ENCODE results near the gene POU2F2. TPM values are rescaled to one million over a fixed set of nuclear protein-coding genes. Genes with fewer than 3 reads are reported as not detected.

The POU2F2 gene
- total and polyA plus RNA-seq, 9 donors: 0.52 to 4.3 (median 1.2) TPM; not detected in 1

DNA sequence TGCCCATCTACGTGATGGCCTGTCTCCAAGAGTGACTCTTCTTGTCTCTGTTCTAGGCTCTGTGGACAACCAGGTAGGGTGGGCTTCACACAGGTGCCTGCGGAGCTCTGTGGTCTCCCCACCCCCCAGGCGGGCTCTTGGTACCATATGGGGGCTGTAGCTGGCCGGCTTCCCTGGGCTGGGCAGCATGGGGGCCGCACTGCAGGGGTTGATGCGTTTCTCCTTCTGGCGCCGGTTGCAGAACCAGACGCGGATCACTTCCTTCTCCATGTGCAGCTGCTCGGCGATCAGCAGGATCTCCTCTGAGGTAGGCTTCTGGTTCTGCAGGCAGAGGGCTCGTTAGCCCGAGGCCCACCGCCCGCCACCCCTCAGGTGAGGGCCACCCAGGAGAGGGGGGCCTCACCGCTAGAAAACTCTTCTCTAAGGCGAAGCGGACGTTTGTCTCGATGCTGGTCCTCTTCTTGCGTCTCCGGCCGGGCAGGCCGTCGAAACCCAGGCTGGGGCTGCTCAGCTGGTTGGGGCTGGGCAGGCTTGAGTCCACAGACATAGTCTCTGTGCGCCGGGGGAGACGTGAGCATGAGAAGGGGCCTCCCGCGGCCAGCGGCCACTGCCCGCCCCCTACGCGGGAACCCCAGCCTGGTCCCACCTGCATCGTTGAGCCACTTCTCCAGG is 37.0 kb downstream of the POU2F2 start:
- no peak for DNase-seq
- H3K4me3 ChIP-seq: no peak overlapping the region
- no peaks in the 10 kb centered on the region for H3K36me3 ChIP-seq
- TF ChIP-seq POLR2A (IDR thresholded peaks at IDR 0.05) (no peak), EP300 (IDR thresholded peaks at IDR 0.05) (no peak)
- TF ChIP-seq, protein P1, sequence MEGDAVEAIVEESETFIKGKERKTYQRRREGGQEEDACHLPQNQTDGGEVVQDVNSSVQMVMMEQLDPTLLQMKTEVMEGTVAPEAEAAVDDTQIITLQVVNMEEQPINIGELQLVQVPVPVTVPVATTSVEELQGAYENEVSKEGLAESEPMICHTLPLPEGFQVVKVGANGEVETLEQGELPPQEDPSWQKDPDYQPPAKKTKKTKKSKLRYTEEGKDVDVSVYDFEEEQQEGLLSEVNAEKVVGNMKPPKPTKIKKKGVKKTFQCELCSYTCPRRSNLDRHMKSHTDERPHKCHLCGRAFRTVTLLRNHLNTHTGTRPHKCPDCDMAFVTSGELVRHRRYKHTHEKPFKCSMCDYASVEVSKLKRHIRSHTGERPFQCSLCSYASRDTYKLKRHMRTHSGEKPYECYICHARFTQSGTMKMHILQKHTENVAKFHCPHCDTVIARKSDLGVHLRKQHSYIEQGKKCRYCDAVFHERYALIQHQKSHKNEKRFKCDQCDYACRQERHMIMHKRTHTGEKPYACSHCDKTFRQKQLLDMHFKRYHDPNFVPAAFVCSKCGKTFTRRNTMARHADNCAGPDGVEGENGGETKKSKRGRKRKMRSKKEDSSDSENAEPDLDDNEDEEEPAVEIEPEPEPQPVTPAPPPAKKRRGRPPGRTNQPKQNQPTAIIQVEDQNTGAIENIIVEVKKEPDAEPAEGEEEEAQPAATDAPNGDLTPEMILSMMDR (IDR thresholded peaks at IDR 0.05): no peak
- H3K4me1 ChIP-seq (ENCODE audit: insufficient read depth): no peaks in the 10 kb centered on the region
- no peak overlapping the region for H3K27ac ChIP-seq
- WGBS, 3 donors: 72 to 81% (median 80%) methylated on average over 35 to 36 of the region's 36 CpGs
- intact Hi-C loops (cut with DNase I): no loop called here
- no peaks in the 10 kb centered on the region for H3K9me3 ChIP-seq
- no peaks in the 10 kb centered on the region for H3K27me3 ChIP-seq

DNA sequence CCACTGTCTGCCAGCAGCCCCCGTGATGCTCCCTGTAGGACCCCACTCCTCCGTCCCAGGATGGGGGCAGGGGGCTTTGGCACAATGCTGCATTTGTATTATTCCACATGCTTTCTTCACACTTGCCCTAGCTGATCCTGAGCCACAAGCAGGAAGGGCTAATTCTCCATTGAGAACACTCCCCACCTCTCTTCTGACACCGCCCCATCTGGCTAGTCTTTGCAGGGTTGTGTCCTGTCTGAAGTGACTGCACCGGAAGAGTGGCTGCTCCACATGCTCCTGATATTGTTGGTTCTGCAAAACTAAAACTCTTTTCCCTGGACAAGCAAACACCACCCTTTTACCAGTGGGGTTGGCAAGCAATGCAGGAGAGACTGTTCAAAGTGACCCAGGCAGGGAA is 38.3 kb downstream of the POU2F2 start:
- 57 to 71% (median 61%) methylated on average over 4 of the region's 4 CpGs for WGBS, 3 donors
- intact Hi-C loops (cut with DNase I): no loop called here
- Histone ChIP-seq H3K4me3 (no peak overlapping the region), H3K27ac (no peak overlapping the region), H3K36me3 (no peaks in the 10 kb centered on the region), H3K27me3 (no peaks in the 10 kb centered on the region), H3K9me3 (no peaks in the 10 kb centered on the region), H3K4me1 (ENCODE audit: insufficient read depth) (peaks cover under 1% of the 10 kb centered on the region)
- DNase-seq: no peak
- no peak for TF ChIP-seq EP300 (IDR thresholded peaks at IDR 0.05)
- TF ChIP-seq, protein P1 (IDR thresholded peaks at IDR 0.05): no peak
- no peak for TF ChIP-seq POLR2A (IDR thresholded peaks at IDR 0.05)

DNA sequence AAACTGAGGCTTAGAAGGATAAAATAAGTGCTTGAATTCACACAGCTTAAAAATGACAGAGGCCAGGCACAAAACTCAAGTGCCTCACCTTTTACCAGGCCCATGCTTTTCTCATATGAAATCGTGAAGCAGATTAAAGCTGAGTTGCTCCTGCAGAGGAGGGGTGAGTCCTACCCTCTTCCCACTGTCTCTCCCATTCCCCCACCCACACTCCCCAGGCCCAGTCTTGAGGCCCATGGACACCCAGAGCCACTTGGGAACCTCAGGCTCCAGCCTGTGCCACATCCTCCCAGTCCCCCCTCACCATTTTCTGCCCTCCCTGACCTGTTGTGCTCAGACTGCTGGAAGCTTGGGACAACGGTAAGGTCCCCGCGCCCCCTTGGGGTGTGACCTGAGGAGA is 38.7 kb downstream of the POU2F2 start:
- no peaks in the 10 kb centered on the region for H3K9me3 ChIP-seq
- WGBS, 3 donors: 54 to 63% (median 55%) methylated on average over 4 of the region's 4 CpGs
- no peak for DNase-seq
- H3K4me3 ChIP-seq: no peak overlapping the region
- no peaks in the 10 kb centered on the region for H3K36me3 ChIP-seq
- no peak overlapping the region for H3K27ac ChIP-seq
- no peaks in the 10 kb centered on the region for H3K27me3 ChIP-seq
- intact Hi-C loops (cut with DNase I): no loop called here
- peaks cover 3% of the 10 kb centered on the region for H3K4me1 ChIP-seq (ENCODE audit: insufficient read depth)
- no peak for TF ChIP-seq POLR2A (IDR thresholded peaks at IDR 0.05)
- TF ChIP-seq EP300 (IDR thresholded peaks at IDR 0.05): no peak
- TF ChIP-seq, protein P1 (IDR thresholded peaks at IDR 0.05): no peak

DNA sequence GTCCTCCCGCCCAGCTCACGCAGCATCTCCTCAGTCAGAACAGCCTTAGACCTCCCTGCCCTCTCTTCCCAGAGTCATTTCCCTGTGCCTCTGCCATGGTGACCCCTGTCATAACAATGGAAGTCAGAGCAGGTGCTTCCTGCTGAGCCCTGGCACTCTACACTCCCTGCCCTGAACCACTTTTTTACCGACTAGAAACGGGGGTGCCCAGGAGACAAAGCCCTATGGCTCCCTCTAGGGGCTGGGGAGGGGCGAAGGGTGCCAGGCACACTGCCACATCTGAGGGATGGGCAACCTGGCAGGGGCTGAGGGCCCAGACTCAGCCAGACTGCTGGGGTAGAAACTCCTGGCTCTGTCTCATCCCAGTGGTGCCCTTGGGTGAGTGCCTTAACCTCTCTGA is 39.9 kb downstream of the POU2F2 start:
- no peak overlapping the region for H3K27ac ChIP-seq

More for the DNA sequence above, 39.9 kb downstream of the POU2F2 start:
- Histone ChIP-seq H3K4me1 (ENCODE audit: insufficient read depth) (peaks cover 3% of the 10 kb centered on the region), H3K27me3 (no peaks in the 10 kb centered on the region), H3K36me3 (no peaks in the 10 kb centered on the region), H3K4me3 (no peak overlapping the region), H3K9me3 (no peaks in the 10 kb centered on the region)
- TF ChIP-seq EP300 (IDR thresholded peaks at IDR 0.05): no peak
- TF ChIP-seq, protein P1 (IDR thresholded peaks at IDR 0.05): no peak
- no peak for TF ChIP-seq POLR2A (IDR thresholded peaks at IDR 0.05)
- 40 to 55% (median 43%) methylated on average over 5 of the region's 5 CpGs for WGBS, 3 donors
- no peak for DNase-seq
- intact Hi-C loops (cut with DNase I): no loop called here
